PFSK-1 (cell line): ENCODE measurements around the gene SLC26A6.

ENCODE experiments used
- FOXP2 ChIP-seq: optimal IDR thresholded peaks from 2 replicates; pipeline ENCODE3; 2011; ENCODE audit warnings: borderline replicate concordance, control low read depth, inconsistent platforms; ENCODE audit not compliant: insufficient read depth; ENCODE audit errors: extremely low read length, extremely low read depth
- POLR2AphosphoS5 ChIP-seq: IDR thresholded peaks from 2 replicates; pipeline ENCODE4 v1.6.1; 2012; ENCODE audit warnings: low read depth, mild to moderate bottlenecking, control low read depth, low read length, moderate library complexity
- REST ChIP-seq, 2 experiments: IDR thresholded peaks; 2 replicates each; pipeline versions ENCODE4 v1.6.1 to v1.8.0; 2011 to 2012; ENCODE audit warnings: low read depth in 2 of 2, low read length in 2 of 2, control low read depth in 1 of 2, inconsistent platforms in 1 of 2, mild to moderate bottlenecking in 1 of 2, moderate library complexity in 1 of 2; ENCODE audit not compliant: insufficient read depth in 1 of 2
- TAF1 ChIP-seq: IDR thresholded peaks from 2 replicates; pipeline ENCODE4 v1.6.1; 2012; ENCODE audit warnings: low read length, control low read depth, borderline replicate concordance; ENCODE audit not compliant: insufficient read depth

GRCh38 chr3:48663489-48664312 is 28.4 kb upstream of the SLC26A6 start:
- TF ChIP-seq POLR2AphosphoS5 = peak; percentile 68
- TF ChIP-seq REST (IDR thresholded peaks at IDR 0.05; ENCODE audit: insufficient read depth in 1 of 2, low read depth in 2 of 2, low read length in 2 of 2) = peak in 1 of 2 experiments; percentile 17; a peak in 1 of 4 replicates
- TF ChIP-seq TAF1 = no peak; the same call in 1 of the 2 replicates
- no peak for TF ChIP-seq FOXP2
